ENCODE results near the gene TRIM33. TPM values are rescaled to one million over a fixed set of nuclear protein-coding genes. Genes with fewer than 3 reads are reported as not detected.
A peak's percentile ranks its signal among the peaks of the same experiment; 100 is the strongest.

The TRIM33 gene
- total RNA-seq, 1 donor from 2014 or later = 75.4 TPM

- no peaks in the 10 kb centered on the region for H4K20me1 ChIP-seq (ENCODE audit: low read depth)
- H3K27ac ChIP-seq = no peak overlapping the region
- Mint-ChIP-seq H3K27me3 (ENCODE audit: insufficient read depth, low read depth) (peaks cover 6% of the 10 kb centered on the region), H3K4me1 (no peaks in the 10 kb centered on the region), H3K9me3 (no peaks in the 10 kb centered on the region), H3K27ac (no peak overlapping the region), H3K36me3 (no peaks in the 10 kb centered on the region), H3K4me3 (no peak overlapping the region)
- no peak overlapping the region for H3K9ac ChIP-seq
- H3K9me3 ChIP-seq (ENCODE audit: low read depth) = no peaks in the 10 kb centered on the region
- no peaks in the 10 kb centered on the region for H3K79me2 ChIP-seq (ENCODE audit: low read depth)
- H2AFZ ChIP-seq (replicated peaks) = no peak overlapping the region
- no peak overlapping the region for H3K4me2 ChIP-seq
- H3K4me3 ChIP-seq = no peak overlapping the region
- TF ChIP-seq CTCF (IDR thresholded peaks at IDR 0.05) (no peak), EZH2phosphoT487 (IDR thresholded peaks at IDR 0.05) (no peak), EZH2 (IDR thresholded peaks at IDR 0.05) (no peak)
- DNase-seq (ENCODE audit: low spot score) = no peak
- no peaks in the 10 kb centered on the region for H3F3A ChIP-seq (ENCODE audit: low read depth)
- H3K27me3 ChIP-seq = no peaks in the 10 kb centered on the region
- H3K36me3 ChIP-seq = no peaks in the 10 kb centered on the region
- no peaks in the 10 kb centered on the region for H3K4me1 ChIP-seq
Measured at GRCh38 chr1:114535401-114535800, 24.4 kb upstream of the TRIM33 start.

GRCh38 chr1:114531094-114531493 is 20.1 kb upstream of the TRIM33 start:
- Histone ChIP-seq H2AFZ (replicated peaks) (no peak overlapping the region), H3K9ac (no peak overlapping the region), H3K27ac (no peak overlapping the region), H3K79me2 (ENCODE audit: low read depth) (no peaks in the 10 kb centered on the region), H3K4me1 (no peaks in the 10 kb centered on the region), H3K9me3 (ENCODE audit: low read depth) (no peaks in the 10 kb centered on the region), H3K4me3 (no peak overlapping the region), H3F3A (ENCODE audit: low read depth) (no peaks in the 10 kb centered on the region), H3K36me3 (no peaks in the 10 kb centered on the region), H3K27me3 (no peaks in the 10 kb centered on the region), H4K20me1 (ENCODE audit: low read depth) (no peaks in the 10 kb centered on the region), H3K4me2 (no peak overlapping the region)
- Mint-ChIP-seq H3K4me3 (no peak overlapping the region), H3K27ac (no peak overlapping the region), H3K36me3 (no peaks in the 10 kb centered on the region), H3K9me3 (no peaks in the 10 kb centered on the region), H3K4me1 (no peaks in the 10 kb centered on the region), H3K27me3 (ENCODE audit: insufficient read depth, low read depth) (no peaks in the 10 kb centered on the region)
- TF ChIP-seq EZH2 (IDR thresholded peaks at IDR 0.05) = no peak
- no peak for TF ChIP-seq CTCF (IDR thresholded peaks at IDR 0.05)
- TF ChIP-seq EZH2phosphoT487 (IDR thresholded peaks at IDR 0.05) = no peak
- DNase-seq (ENCODE audit: low spot score) = no peak

- no peaks in the 10 kb centered on the region for H3K27me3 ChIP-seq
- no peaks in the 10 kb centered on the region for H3K36me3 Mint-ChIP-seq
- TF ChIP-seq CTCF (IDR thresholded peaks at IDR 0.05) (no peak), EZH2 (IDR thresholded peaks at IDR 0.05) (no peak)
- H3K27ac Mint-ChIP-seq = peak overlapping the region; percentile 28
- H3K4me2 ChIP-seq = no peak overlapping the region
- no peak for DNase-seq (ENCODE audit: low spot score)
- H3K27me3 Mint-ChIP-seq (ENCODE audit: insufficient read depth, low read depth) = no peaks in the 10 kb centered on the region
- H3K4me3 ChIP-seq = no peak overlapping the region
- no peaks in the 10 kb centered on the region for H3K9me3 ChIP-seq (ENCODE audit: low read depth)
- no peaks in the 10 kb centered on the region for H4K20me1 ChIP-seq (ENCODE audit: low read depth)
- no peak overlapping the region for H3K4me3 Mint-ChIP-seq
- no peaks in the 10 kb centered on the region for H3K9me3 Mint-ChIP-seq
- no peaks in the 10 kb centered on the region for H3K36me3 ChIP-seq
- no peaks in the 10 kb centered on the region for H3K4me1 Mint-ChIP-seq
- H3K79me2 ChIP-seq (ENCODE audit: low read depth) = no peaks in the 10 kb centered on the region
- H3K4me1 ChIP-seq = no peaks in the 10 kb centered on the region
- H2AFZ ChIP-seq (replicated peaks) = no peak overlapping the region
- no peaks in the 10 kb centered on the region for H3F3A ChIP-seq (ENCODE audit: low read depth)
- H3K9ac ChIP-seq = no peak overlapping the region
- no peak overlapping the region for H3K27ac ChIP-seq
Measured at GRCh38 chr1:114530224-114530623, 19.2 kb upstream of the TRIM33 start.

- no peaks in the 10 kb centered on the region for H3K27me3 Mint-ChIP-seq (ENCODE audit: insufficient read depth, low read depth)
- DNase-seq (ENCODE audit: low spot score) = peak; percentile 14
- H3K9ac ChIP-seq = no peak overlapping the region
Measured at GRCh38 chr1:114524944-114525343, 13.9 kb upstream of the TRIM33 start.

More at GRCh38 chr1:114524944-114525343, 13.9 kb upstream of the TRIM33 start:
- H3K36me3 ChIP-seq = no peaks in the 10 kb centered on the region
- H4K20me1 ChIP-seq (ENCODE audit: low read depth) = no peaks in the 10 kb centered on the region
- H3K4me2 ChIP-seq = no peak overlapping the region
- TF ChIP-seq EZH2 (IDR thresholded peaks at IDR 0.05) (no peak), EZH2phosphoT487 (IDR thresholded peaks at IDR 0.05) (no peak), CTCF (IDR thresholded peaks at IDR 0.05) (no peak)
- Mint-ChIP-seq H3K4me3 (no peak overlapping the region), H3K9me3 (no peaks in the 10 kb centered on the region), H3K4me1 (peaks cover 2% of the 10 kb centered on the region), H3K27ac (no peak overlapping the region), H3K36me3 (no peaks in the 10 kb centered on the region)
- H3K4me3 ChIP-seq = no peak overlapping the region
- no peaks in the 10 kb centered on the region for H3F3A ChIP-seq (ENCODE audit: low read depth)
- H3K27me3 ChIP-seq = no peaks in the 10 kb centered on the region
- H2AFZ ChIP-seq (replicated peaks) = peak overlapping the region; percentile 20
- H3K27ac ChIP-seq = no peak overlapping the region
- H3K79me2 ChIP-seq (ENCODE audit: low read depth) = no peaks in the 10 kb centered on the region
- H3K4me1 ChIP-seq = no peaks in the 10 kb centered on the region
- no peaks in the 10 kb centered on the region for H3K9me3 ChIP-seq (ENCODE audit: low read depth)

Data from neural progenitor cell (in vitro differentiated cells).